GM18508 (cell line): Measurements from ENCODE around the gene PDGFRB.

Experiments used
- ATAC-seq: cut with Tn5 transposase; IDR thresholded peaks from one replicate; pipeline ENCODE4 v1.9.1; 2021; ENCODE audit warnings: moderate number of reproducible peaks; ENCODE audit not compliant: insufficient read depth, unreplicated experiment

PDGFRB gene

DNA sequence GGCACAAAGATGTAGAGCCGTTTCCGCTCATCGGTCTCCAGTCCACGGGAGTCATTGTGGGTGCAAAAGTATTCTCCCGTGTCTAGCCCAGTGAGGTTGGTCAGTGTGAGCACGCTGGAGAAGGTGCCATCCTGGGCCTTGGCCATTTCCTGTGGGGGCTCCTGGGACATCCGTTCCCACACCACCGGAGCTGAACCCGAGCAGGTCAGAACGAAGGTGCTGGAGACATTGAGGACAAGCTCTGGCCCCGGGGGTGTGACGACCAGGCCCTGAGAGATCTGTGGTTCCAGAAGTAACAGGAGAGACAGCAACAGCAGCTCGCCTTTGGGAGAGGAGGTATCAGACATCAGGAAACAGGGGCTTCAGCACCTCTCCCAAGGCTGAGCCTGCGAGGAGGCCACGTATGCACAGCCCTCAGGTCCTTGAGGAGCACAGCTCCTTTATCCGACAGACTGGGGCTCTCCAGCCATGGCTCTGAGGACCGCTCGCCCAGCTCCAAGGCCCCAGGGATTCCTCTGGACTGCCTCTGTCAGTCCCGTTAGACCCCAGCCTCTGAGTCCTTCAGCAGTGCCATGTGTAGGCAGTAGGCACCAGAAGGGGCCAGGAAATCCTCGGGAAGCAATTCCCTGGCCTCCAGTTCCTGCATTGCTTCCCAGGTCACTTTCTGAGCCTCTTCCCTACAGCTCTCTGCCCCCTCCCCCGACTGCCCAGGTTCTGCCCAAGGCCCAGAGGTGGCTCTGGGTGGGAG is 19.9 kb downstream of the PDGFRB start:
- no peak for ATAC-seq

DNA sequence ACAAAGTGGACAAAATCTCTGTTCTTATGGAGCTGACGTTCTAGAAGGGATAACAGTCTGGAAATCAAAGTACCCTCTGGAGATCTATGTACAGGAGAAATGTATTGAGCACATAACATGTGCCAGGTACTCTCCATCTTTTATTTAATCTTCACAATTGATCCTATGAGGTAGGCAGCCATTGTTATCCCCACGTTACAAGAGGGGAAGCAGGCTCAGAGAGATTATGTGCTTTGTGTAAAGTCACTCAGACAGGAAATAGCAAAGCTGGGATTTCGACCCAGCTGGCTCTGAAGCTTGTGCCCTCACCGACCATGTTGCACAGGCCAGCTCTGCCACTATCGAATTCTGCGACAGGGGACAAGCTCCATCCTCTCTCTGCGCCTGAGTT is 21.5 kb downstream of the PDGFRB start:
- no peak for ATAC-seq

DNA sequence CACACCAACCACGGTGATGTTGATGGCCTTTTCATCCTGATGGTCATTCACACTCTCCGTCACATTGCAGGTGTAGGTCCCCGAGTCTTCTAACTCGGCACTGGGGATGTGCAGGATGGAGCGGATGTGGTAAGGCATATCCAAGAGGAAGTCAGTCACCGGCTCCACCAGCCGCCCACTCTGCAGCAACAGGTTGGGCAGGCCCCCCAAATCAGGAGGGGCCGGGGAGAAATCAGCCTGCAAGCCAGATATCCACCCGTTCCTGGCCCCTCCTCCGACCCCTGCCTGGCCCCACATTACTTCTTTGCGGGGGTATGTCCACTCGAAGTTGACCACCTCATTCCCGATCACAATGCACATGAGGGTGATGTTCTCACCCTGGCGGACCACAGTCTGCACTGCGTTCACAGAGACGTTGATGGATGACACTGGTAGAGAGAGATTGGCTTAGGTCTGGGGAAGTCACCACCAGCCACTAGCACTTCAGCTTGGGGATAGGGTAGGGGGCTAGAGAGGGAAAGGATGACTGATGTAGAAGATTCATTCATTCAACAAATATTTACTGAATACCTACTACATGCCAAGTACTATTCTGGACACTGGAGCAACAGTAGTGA is 22.0 kb downstream of the PDGFRB start:
- ATAC-seq: no peak

DNA sequence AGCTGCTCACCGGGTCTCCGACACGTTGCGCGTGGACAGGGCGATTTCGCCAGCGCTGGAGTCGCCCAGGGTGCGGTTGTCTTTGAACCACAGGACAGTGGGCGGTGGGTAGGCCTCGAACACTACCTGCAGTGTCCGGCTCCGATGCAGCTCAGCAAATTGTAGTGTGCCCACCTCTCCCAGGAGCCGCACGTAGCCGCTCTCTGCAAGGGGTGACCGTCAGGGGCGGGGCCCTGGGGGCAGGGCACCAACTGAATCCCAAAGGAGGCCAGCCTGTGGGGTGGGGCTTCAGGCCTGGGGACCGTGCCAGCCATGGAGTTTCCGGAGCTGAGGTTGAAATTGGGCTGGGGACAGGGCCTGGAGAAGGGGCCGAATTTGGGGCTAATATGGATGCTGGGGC is 22.9 kb downstream of the PDGFRB start:
- ATAC-seq: no peak

GRCh38 chr5:150131978-150132694 is 23.5 kb downstream of the PDGFRB start:
- ATAC-seq: no peak

DNA sequence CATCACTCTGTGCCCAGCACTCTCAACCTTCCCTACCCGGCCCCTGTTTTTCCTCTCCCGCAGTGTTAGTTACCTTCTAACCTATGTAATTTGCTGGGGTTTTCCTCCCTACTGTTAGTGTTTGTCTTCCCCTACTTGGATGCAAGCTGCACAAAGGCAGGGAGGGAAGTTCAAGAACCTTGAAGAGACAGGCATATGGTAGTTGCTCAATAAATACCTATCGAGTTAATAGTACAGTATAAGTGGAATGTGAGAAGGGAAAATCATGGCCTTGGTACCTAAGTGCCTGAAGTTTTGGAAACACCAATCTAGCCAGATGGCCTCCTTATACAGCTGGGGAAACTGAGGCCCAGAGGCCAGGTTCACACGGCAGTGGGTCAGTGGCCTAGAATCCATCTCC is 24.2 kb downstream of the PDGFRB start:
- ATAC-seq: no peak

GRCh38 chr5:150130493-150130922 is 25.1 kb downstream of the PDGFRB start:
- no peak for ATAC-seq

DNA sequence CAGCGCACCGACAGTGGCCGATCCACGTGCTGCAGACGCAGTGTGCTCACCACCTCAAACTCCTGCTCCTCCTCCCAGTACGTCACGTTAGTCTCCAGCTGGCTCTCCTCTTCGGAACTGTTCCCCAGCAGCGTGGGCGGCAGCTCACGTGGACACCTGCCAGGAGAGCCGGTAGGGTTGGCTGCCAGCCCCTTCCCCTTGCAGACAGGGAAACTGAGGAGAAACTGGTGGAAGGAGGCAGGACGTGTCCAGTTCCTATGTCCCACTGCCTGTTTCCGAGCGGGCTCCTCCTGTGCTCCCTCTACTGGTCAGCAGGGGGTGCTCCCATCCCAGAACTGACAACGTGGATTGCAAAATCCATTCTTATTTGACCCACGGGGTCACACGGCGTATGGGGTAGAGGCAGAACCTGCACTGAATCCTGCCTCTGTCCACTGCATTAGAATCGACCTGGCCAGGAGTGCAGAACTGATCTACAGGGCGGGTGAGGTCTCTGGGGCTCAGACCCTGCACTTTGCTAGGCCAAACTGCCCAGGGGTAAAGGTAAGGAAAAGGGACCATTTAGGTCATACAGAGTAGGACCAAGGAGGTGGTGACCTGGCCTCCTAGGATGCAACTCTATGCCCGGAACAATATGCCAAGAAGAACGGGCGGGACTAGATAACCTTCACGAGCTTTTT is 25.7 kb downstream of the PDGFRB start:
- no peak for ATAC-seq

GRCh38 chr5:150129454-150129812 is 26.2 kb downstream of the PDGFRB start:
- ATAC-seq: no peak

GRCh38 chr5:150126921-150127265 is 28.8 kb downstream of the PDGFRB start:
- no peak for ATAC-seq

DNA sequence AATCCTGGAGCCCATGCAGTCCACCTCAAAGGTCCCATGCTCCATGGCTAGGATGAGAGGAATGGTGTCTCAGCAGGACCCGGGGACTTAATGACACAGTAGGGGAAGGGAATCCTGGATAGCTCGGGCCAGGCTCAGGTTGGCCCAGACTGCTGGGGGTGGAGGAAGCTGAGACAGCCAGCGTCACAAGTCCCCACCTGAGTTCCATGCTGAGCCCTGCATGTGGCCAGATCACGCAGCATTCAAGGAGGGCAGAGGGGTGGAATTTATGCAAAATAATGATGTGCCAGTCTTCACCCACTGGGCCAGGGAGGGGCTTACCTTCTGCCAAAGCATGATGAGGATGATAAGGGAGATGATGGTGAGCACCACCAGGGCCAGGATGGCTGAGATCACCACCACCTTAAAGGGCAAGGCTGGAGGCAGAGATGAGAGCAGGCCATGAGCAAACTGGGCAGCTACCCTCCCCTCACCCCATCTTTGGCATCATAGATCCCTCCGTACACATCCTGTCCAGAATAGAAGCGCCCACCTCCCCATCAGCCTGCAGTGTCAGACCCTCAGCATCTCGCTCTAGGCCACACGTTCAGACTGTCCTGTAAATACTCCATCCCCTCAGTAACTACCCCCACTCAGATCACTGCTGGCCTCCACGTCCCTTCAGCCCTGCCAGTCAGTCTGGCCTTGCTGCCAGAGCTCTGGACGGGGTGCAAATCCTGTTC is 29.3 kb downstream of the PDGFRB start:
- no peak for ATAC-seq

- ATAC-seq: no peak
These were observed 30.3 kb downstream of the PDGFRB start for GRCh38 chr5:150125334-150125733.

DNA sequence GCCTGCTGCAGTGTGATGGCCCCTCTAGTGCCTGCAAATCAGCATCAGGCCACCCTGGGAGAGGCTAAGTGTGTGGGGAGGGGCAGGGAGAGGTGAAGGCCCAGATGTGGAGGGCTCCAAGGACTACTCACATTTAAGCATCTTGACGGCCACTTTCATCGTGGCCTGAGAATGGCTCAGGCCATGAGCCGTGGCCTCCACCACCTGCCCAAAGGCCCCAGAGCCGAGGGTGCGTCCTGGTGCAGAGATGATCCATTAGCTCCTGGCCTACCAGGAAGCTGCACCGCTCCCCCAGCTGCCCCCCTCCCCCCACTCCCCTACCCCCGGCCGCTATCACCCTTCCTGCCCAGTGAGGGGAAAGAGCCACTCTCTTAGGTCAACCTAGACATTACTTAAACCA is 31.0 kb downstream of the PDGFRB start:
- ATAC-seq: no peak

- ATAC-seq: no peak
These were observed 31.5 kb downstream of the PDGFRB start for GRCh38 chr5:150124111-150124557.

DNA sequence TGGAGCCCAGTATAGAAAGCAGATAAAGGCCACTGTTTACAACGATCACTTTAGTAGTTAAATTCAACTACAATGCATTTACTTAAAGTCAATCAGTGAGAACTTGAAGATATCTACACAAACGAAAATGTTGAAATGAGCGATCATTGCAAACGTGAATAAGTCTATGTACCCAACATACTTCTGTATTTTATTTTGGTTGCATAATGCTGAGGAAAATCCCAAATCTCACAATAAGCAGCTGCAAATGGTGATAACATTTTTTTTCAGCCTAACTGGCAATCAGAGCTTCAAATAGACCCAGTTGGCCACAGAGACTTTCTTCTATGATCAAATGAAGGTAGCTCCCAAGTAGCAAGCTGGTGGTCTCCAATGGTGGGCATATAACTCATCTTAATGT is 32.1 kb downstream of the PDGFRB start:
- ATAC-seq: no peak

DNA sequence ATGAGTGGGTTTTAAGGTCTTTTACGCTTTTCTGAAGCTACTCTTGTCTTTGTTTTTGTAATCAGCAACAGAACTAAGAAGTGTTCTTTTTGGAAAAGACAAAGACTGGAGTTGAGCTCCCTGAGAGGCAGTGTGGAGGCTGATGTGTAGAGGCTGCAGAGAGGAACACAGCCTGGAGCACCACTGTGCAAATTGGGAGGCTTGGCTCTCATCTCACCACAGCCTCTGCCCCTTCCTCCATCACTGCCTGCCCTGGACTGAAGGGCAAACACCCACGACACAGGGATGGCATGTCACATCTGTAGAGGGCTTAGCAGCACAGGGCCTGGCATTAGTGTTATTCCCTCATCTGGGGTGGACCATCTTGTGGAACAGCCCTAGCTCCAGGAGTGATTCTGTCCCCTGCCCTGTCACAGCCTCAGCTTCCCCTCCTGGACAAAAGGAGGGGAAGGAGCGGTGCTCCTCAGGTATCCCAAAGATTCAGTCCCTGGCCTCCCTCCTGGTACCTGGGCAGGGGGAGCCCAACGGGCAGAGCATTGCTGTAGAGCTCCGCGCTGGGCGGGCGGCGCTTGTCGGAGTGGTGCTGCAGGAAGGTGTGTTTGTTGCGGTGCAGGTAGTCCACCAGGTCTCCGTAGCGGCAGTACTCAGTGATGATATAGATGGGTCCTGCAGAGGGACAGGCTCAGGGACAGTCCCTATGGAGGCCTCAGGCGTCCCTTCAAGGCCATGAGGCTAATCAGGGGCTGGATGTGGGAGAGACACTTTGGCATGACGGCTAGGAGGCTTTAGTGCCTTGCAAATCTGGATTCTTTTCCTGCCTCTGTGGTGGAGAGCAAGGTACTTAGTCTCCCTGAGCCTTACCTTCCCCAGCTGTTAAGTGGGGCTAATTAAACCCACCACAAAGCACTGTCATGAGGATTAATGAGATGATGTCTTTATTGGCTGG is 32.8 kb downstream of the PDGFRB start:
- no peak for ATAC-seq

DNA sequence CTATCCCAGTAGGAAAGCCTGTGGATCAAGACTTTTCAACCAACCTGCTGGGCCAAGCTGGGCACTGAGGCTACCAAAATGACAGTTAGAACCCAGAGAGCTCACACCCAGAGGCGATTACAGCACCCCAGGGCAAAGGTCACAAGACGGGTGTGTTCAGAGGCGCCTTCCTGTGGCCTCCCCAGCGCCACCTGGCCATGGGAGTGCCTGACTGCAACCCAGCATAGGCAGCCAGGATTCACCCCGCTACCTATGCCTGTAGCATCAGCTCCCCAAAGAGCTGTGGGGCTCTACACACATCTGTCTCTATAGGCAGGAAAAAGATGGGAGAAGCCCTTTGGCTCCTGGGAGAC is 33.5 kb downstream of the PDGFRB start:
- no peak for ATAC-seq

DNA sequence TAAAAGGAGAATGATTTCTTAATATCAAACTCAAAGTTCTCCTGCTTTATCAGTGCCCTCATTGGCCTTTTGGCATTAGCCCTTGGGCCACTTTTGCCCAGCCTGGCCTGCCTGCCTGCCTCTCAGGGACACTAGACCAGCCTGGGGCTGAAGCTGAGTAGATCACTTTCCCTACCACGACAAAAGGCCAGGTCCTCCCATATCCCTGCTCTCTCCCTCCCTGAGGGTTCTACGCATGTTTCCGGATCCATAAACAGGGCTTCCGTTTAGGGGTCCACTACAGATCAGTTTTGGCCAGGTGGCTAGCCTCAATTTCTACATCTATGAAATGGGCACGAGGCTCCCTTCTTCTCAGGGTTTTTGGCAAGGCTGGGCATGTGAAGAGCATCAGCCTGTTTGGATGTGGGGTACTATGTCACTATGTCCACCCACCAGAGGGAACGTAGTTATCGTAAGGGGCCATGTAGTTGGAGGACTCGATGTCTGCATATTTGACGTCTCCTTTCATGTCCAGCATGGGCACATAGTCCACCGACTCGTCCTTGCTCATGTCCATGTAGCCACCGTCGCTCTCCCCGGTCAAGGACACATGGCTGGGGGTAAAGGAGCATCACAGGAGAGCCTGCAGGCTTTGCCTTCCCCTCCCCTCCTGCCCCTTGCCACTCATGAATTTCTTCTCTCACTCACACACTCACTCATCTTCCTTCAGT is 34.0 kb downstream of the PDGFRB start:
- ATAC-seq: no peak
